ENCODE measurements around the gene RHOBTB3.

GRCh38 chr5:95770830-95771708 is 39.9 kb downstream of the RHOBTB3 start:
- TF ChIP-seq, protein P1, sequence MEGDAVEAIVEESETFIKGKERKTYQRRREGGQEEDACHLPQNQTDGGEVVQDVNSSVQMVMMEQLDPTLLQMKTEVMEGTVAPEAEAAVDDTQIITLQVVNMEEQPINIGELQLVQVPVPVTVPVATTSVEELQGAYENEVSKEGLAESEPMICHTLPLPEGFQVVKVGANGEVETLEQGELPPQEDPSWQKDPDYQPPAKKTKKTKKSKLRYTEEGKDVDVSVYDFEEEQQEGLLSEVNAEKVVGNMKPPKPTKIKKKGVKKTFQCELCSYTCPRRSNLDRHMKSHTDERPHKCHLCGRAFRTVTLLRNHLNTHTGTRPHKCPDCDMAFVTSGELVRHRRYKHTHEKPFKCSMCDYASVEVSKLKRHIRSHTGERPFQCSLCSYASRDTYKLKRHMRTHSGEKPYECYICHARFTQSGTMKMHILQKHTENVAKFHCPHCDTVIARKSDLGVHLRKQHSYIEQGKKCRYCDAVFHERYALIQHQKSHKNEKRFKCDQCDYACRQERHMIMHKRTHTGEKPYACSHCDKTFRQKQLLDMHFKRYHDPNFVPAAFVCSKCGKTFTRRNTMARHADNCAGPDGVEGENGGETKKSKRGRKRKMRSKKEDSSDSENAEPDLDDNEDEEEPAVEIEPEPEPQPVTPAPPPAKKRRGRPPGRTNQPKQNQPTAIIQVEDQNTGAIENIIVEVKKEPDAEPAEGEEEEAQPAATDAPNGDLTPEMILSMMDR (IDR thresholded peaks at IDR 0.05): no peak
- TF ChIP-seq POLR2AphosphoS5 (IDR thresholded peaks at IDR 0.05): peak in 1 of 4 donors; percentile 16
- TF ChIP-seq POLR2A (IDR thresholded peaks at IDR 0.05): no peak
